ENCODE results near the gene TTLL7. TPM values are rescaled to one million over a fixed set of nuclear protein-coding genes. Genes with fewer than 3 reads are reported as not detected.
"Not testable (repeated sequence)": the region's sequence is repeated elsewhere in the genome, so short reads cannot be mapped to it uniquely, and the experiment has no call there.

Gene TTLL7
- total and polyA plus RNA-seq, 4 experiments from 2014 or later: 0.06 to 2.8 (median 0.33) TPM

DNA sequence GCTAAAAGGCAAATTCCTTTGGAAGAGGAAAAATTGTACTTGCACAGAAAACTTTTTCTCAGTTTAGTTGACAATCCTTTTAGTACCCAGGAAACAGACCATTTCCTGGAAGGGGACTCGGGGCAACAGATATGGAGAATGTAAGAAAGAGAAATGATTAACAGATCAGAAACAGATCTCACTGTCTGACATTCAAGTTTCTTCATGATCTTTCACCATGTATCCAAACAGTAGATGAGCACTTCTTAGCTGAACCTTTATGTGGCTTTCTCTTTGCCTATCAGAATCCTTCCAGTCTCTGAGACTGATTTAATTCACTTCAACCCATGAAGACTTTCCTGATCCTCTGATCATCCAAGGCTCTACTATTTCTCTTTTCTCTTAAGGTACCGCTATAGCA is 2.7 kb downstream of the TTLL7 start:
- Histone ChIP-seq H3K27ac (ENCODE audit: low read depth, low read length) (no peak overlapping the region), H3K9me3 (ENCODE audit: control insufficient read depth in 1 of 2, low read length in 2 of 2) (no peaks in the 10 kb centered on the region), H3K4me3 (ENCODE audit: low read length in 2 of 2) (no peak overlapping the region), H3K36me3 (ENCODE audit: insufficient read depth, low read length) (no peaks in the 10 kb centered on the region), H3K4me1 (ENCODE audit: insufficient read depth, low read length) (peaks cover 10% of the 10 kb centered on the region), H3K27me3 (ENCODE audit: insufficient read depth, low read length) (peaks cover 16% of the 10 kb centered on the region)
- DNase-seq: no peak
- Mint-ChIP-seq H3K4me1 (peaks cover 9 to 21% (median 13%) of the 10 kb centered on the region in 4 donors), H3K27ac (no peak overlapping the region), H3K4me3 (no peak overlapping the region), H3K9me3 (peaks cover 0 to 1% (median 0%) of the 10 kb centered on the region in 8 donors), H3K36me3 (no peaks in the 10 kb centered on the region), H3K27me3 (peaks cover 34 to 52% of the 10 kb centered on the region in 2 donors)
- intact Hi-C loops (cut with micrococcal nuclease): no loop called here
- POLR2A ChIA-PET (ENCODE audit: partially characterized antibody): no interaction called here
- CTCF ChIA-PET (ENCODE audit: partially characterized antibody): no interaction called here

- no peaks in the 10 kb centered on the region for H3K36me3 Mint-ChIP-seq
- ChIA-PET POLR2A (ENCODE audit: partially characterized antibody) (no interaction called here), CTCF (ENCODE audit: partially characterized antibody) (no interaction called here)
- no peak for DNase-seq
- H3K4me3 ChIP-seq (ENCODE audit: low read length in 2 of 2): no peak overlapping the region
- H3K9me3 ChIP-seq (ENCODE audit: control insufficient read depth in 1 of 2, low read length in 2 of 2): no peaks in the 10 kb centered on the region
- no peaks in the 10 kb centered on the region for H3K36me3 ChIP-seq (ENCODE audit: insufficient read depth, low read length)
- H3K9me3 Mint-ChIP-seq: peaks cover 0 to 1% (median 0%) of the 10 kb centered on the region in 8 donors
- intact Hi-C loops (cut with micrococcal nuclease): no loop called here
- H3K4me1 Mint-ChIP-seq: peaks cover 9 to 20% (median 13%) of the 10 kb centered on the region in 4 donors
- no peak overlapping the region for H3K27ac ChIP-seq (ENCODE audit: low read depth, low read length)
- no peak overlapping the region for H3K27ac Mint-ChIP-seq
- H3K27me3 ChIP-seq (ENCODE audit: insufficient read depth, low read length): peaks cover 12% of the 10 kb centered on the region
- H3K4me3 Mint-ChIP-seq: no peak overlapping the region
- H3K4me1 ChIP-seq (ENCODE audit: insufficient read depth, low read length): peaks cover 10% of the 10 kb centered on the region
- H3K27me3 Mint-ChIP-seq: peaks cover 29 to 50% of the 10 kb centered on the region in 2 donors
Measured at GRCh38 chr1:83995649-83996048, 3.3 kb downstream of the TTLL7 start.

GRCh38 chr1:83994111-83994510 is 4.8 kb downstream of the TTLL7 start:
- Mint-ChIP-seq H3K27me3 (peaks cover 22 to 43% of the 10 kb centered on the region in 2 donors), H3K36me3 (no peaks in the 10 kb centered on the region), H3K9me3 (peaks cover 0 to 1% (median 0%) of the 10 kb centered on the region in 8 donors), H3K27ac (no peak overlapping the region), H3K4me1 (peaks cover 3 to 6% (median 4%) of the 10 kb centered on the region in 4 donors), H3K4me3 (no peak overlapping the region)
- Histone ChIP-seq H3K4me3 (ENCODE audit: low read length in 2 of 2) (no peak overlapping the region), H3K27me3 (ENCODE audit: insufficient read depth, low read length) (no peaks in the 10 kb centered on the region), H3K27ac (ENCODE audit: low read depth, low read length) (no peak overlapping the region), H3K4me1 (ENCODE audit: insufficient read depth, low read length) (no peaks in the 10 kb centered on the region), H3K9me3 (ENCODE audit: control insufficient read depth in 1 of 2, low read length in 2 of 2) (no peaks in the 10 kb centered on the region), H3K36me3 (ENCODE audit: insufficient read depth, low read length) (no peaks in the 10 kb centered on the region)
- ChIA-PET POLR2A (ENCODE audit: partially characterized antibody) (no interaction called here), CTCF (ENCODE audit: partially characterized antibody) (interaction anchor here (1.4 kb wide), 1 partner anchor 89 kb away, joined by 3 read pairs; no protein-coding TSS in a partner anchor)
- intact Hi-C loops (cut with micrococcal nuclease): no loop called here
- DNase-seq: no peak

- Mint-ChIP-seq H3K36me3 (no peaks in the 10 kb centered on the region), H3K4me1 (no peaks in the 10 kb centered on the region), H3K4me3 (no peak overlapping the region), H3K9me3 (peaks cover 0 to 12% (median 7%) of the 10 kb centered on the region in 8 donors), H3K27me3 (peaks cover 8 to 31% of the 10 kb centered on the region in 2 donors), H3K27ac (no peak overlapping the region)
- intact Hi-C loops (cut with micrococcal nuclease): no loop called here
- ChIA-PET CTCF (ENCODE audit: partially characterized antibody) (no interaction called here), POLR2A (ENCODE audit: partially characterized antibody) (no interaction called here)
- no peak for DNase-seq
- H3K36me3 ChIP-seq (ENCODE audit: insufficient read depth, low read length): no peaks in the 10 kb centered on the region
- H3K27me3 ChIP-seq (ENCODE audit: insufficient read depth, low read length): no peaks in the 10 kb centered on the region
- no peaks in the 10 kb centered on the region for H3K4me1 ChIP-seq (ENCODE audit: insufficient read depth, low read length)
- no peaks in the 10 kb centered on the region for H3K9me3 ChIP-seq (ENCODE audit: control insufficient read depth in 1 of 2, low read length in 2 of 2)
- no peak overlapping the region for H3K4me3 ChIP-seq (ENCODE audit: low read length in 2 of 2)
- no peak overlapping the region for H3K27ac ChIP-seq (ENCODE audit: low read depth, low read length)
Measured at GRCh38 chr1:83990734-83991133, 8.2 kb downstream of the TTLL7 start.

GRCh38 chr1:83985048-83985447 is 13.9 kb downstream of the TTLL7 start:
- DNase-seq: no peak
- peaks cover 5 to 6% of the 10 kb centered on the region in 2 donors for H3K27me3 Mint-ChIP-seq
- no peak overlapping the region for H3K27ac ChIP-seq (ENCODE audit: low read depth, low read length)
- no peaks in the 10 kb centered on the region for H3K36me3 Mint-ChIP-seq
- no peak overlapping the region for H3K4me3 Mint-ChIP-seq
- intact Hi-C loops (cut with micrococcal nuclease): no loop called here
- CTCF ChIA-PET (ENCODE audit: partially characterized antibody): no interaction called here
- no peak overlapping the region for H3K4me3 ChIP-seq (ENCODE audit: low read length in 2 of 2)
- POLR2A ChIA-PET (ENCODE audit: partially characterized antibody): no interaction called here
- no peaks in the 10 kb centered on the region for H3K4me1 ChIP-seq (ENCODE audit: insufficient read depth, low read length)
- no peak overlapping the region for H3K27ac Mint-ChIP-seq
- no peaks in the 10 kb centered on the region for H3K4me1 Mint-ChIP-seq
- H3K27me3 ChIP-seq (ENCODE audit: insufficient read depth, low read length): no peaks in the 10 kb centered on the region
- H3K36me3 ChIP-seq (ENCODE audit: insufficient read depth, low read length): no peaks in the 10 kb centered on the region
- H3K9me3 ChIP-seq (ENCODE audit: control insufficient read depth in 1 of 2, low read length in 2 of 2): no peaks in the 10 kb centered on the region
- peaks cover 0 to 18% (median 10%) of the 10 kb centered on the region in 8 donors for H3K9me3 Mint-ChIP-seq

GRCh38 chr1:83983918-83984317 is 15.0 kb downstream of the TTLL7 start:
- CTCF ChIA-PET (ENCODE audit: partially characterized antibody); H3K27me3 ChIP-seq (ENCODE audit: insufficient read depth, low read length); H3K9me3 ChIP-seq (ENCODE audit: control insufficient read depth in 1 of 2, low read length in 2 of 2); intact Hi-C loops (cut with micrococcal nuclease); H3K4me1 ChIP-seq (ENCODE audit: insufficient read depth, low read length); H3K27ac ChIP-seq (ENCODE audit: low read depth, low read length); H3K4me1 Mint-ChIP-seq; DNase-seq; H3K36me3 Mint-ChIP-seq; H3K27me3 Mint-ChIP-seq; H3K36me3 ChIP-seq (ENCODE audit: insufficient read depth, low read length); H3K27ac Mint-ChIP-seq; H3K4me3 ChIP-seq (ENCODE audit: low read length in 2 of 2); H3K4me3 Mint-ChIP-seq; POLR2A ChIA-PET (ENCODE audit: partially characterized antibody): not testable (repeated sequence)
- peaks cover 0 to 18% (median 10%) of the 10 kb centered on the region in 8 donors for H3K9me3 Mint-ChIP-seq

- Mint-ChIP-seq H3K27ac (no peak overlapping the region), H3K4me3 (no peak overlapping the region), H3K27me3 (peaks cover 5 to 6% of the 10 kb centered on the region in 2 donors), H3K4me1 (no peaks in the 10 kb centered on the region), H3K36me3 (no peaks in the 10 kb centered on the region), H3K9me3 (no peaks in the 10 kb centered on the region)
- Histone ChIP-seq H3K9me3 (ENCODE audit: control insufficient read depth in 1 of 2, low read length in 2 of 2) (no peaks in the 10 kb centered on the region), H3K27me3 (ENCODE audit: insufficient read depth, low read length) (no peaks in the 10 kb centered on the region), H3K4me3 (ENCODE audit: low read length in 2 of 2) (no peak overlapping the region), H3K4me1 (ENCODE audit: insufficient read depth, low read length) (no peaks in the 10 kb centered on the region), H3K27ac (ENCODE audit: low read depth, low read length) (no peak overlapping the region), H3K36me3 (ENCODE audit: insufficient read depth, low read length) (no peaks in the 10 kb centered on the region)
- intact Hi-C loops (cut with micrococcal nuclease): no loop called here
- no peak for DNase-seq
- ChIA-PET POLR2A (ENCODE audit: partially characterized antibody) (no interaction called here), CTCF (ENCODE audit: partially characterized antibody) (no interaction called here)
Measured at GRCh38 chr1:83978056-83978455, 20.9 kb downstream of the TTLL7 start.

DNA sequence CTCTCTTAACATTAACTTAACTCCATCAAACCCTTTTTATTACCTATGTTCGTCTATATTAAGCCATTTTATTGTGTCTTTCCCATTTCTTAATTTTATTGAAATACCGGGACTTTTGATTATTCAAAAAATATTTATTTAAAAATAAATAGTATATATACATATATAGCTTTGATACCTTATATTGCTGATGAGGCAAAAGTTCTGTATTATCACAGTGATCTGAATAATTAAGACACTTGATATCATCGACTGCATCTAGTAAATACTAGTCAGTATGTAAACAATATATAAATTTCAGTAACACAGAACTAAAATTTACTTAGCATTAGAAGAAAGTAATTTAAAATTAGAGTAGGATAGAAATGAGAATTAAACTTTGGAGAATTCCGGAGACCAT is 22.0 kb downstream of the TTLL7 start:
- no peak for DNase-seq
- H3K36me3 Mint-ChIP-seq: no peaks in the 10 kb centered on the region
- H3K4me1 ChIP-seq (ENCODE audit: insufficient read depth, low read length): no peaks in the 10 kb centered on the region
- ChIA-PET POLR2A (ENCODE audit: partially characterized antibody) (no interaction called here), CTCF (ENCODE audit: partially characterized antibody) (no interaction called here)
- H3K9me3 ChIP-seq (ENCODE audit: control insufficient read depth in 1 of 2, low read length in 2 of 2): no peaks in the 10 kb centered on the region
- no peaks in the 10 kb centered on the region for H3K27me3 ChIP-seq (ENCODE audit: insufficient read depth, low read length)
- no peak overlapping the region for H3K27ac ChIP-seq (ENCODE audit: low read depth, low read length)
- no peaks in the 10 kb centered on the region for H3K36me3 ChIP-seq (ENCODE audit: insufficient read depth, low read length)
- no peak overlapping the region for H3K4me3 ChIP-seq (ENCODE audit: low read length in 2 of 2)
- no peaks in the 10 kb centered on the region for H3K9me3 Mint-ChIP-seq
- H3K27ac Mint-ChIP-seq: no peak overlapping the region
- intact Hi-C loops (cut with micrococcal nuclease): no loop called here
- no peaks in the 10 kb centered on the region for H3K4me1 Mint-ChIP-seq
- H3K27me3 Mint-ChIP-seq: peaks cover 5 to 7% of the 10 kb centered on the region in 2 donors
- H3K4me3 Mint-ChIP-seq: no peak overlapping the region
